ENCODE measurements around the gene ZFYVE19.

- no peak for TF ChIP-seq POLR2AphosphoS5 (IDR thresholded peaks at IDR 0.05; ENCODE audit: insufficient read depth in 1 of 2, low read depth in 1 of 2)
- TF ChIP-seq CTCF (IDR thresholded peaks at IDR 0.05): no peak
Observed at GRCh38 chr15:40808861-40809450, 2.1 kb downstream of the ZFYVE19 start.
